Astrocyte of the cerebellum (primary cell): ENCODE measurements around the gene KRTAP5-4.
"Not testable (repeated sequence)": the region's sequence is repeated elsewhere in the genome, so short reads cannot be mapped to it uniquely, and the experiment has no call there.

Source experiments
- DNase-seq: peaks from one replicate; pipeline ENCODE4 v3.0.0-alpha.2; 2011; ENCODE audit warnings: low read depth
- H3K4me3 ChIP-seq: 2 replicates; pipeline ENCODE4 v1.5.1; 2011; ENCODE audit warnings: mild to moderate bottlenecking, low read depth, low read length, moderate library complexity
- in situ Hi-C: cut with HindIII; loops from 2 replicates; pipeline ENCODE4 v1.10.0; 2017; ENCODE audit warnings: low sequenced_read_pairs
- TF ChIP-seq, protein P1 (sequence below): IDR thresholded peaks from 2 replicates; pipeline ENCODE4 v1.5.1; 2012; ENCODE audit warnings: low read length, low read depth, moderate library complexity, mild to moderate bottlenecking; ENCODE audit errors: missing control alignments

KRTAP5-4 gene, protein sequence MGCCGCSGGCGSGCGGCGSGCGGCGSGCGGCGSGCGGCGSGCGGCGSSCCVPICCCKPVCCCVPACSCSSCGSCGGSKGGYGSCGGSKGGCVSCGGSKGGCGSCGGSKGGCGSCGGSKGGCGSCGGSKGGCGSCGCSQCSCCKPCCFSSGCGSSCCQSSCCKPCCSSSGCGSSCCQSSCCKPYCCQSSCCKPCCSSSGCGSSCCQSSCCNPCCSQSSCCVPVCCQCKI

GRCh38 chr11:1622086-1622485, at the start of gene KRTAP5-4:
Gene KRTAP5-4, minus strand, starts transcription at chr11:1622138. Its CDS starts 45 bp downstream, at chr11:1622093.
- H3K4me3 ChIP-seq, result no peak within 1 kb of the TSS
- TF ChIP-seq, protein P1, sequence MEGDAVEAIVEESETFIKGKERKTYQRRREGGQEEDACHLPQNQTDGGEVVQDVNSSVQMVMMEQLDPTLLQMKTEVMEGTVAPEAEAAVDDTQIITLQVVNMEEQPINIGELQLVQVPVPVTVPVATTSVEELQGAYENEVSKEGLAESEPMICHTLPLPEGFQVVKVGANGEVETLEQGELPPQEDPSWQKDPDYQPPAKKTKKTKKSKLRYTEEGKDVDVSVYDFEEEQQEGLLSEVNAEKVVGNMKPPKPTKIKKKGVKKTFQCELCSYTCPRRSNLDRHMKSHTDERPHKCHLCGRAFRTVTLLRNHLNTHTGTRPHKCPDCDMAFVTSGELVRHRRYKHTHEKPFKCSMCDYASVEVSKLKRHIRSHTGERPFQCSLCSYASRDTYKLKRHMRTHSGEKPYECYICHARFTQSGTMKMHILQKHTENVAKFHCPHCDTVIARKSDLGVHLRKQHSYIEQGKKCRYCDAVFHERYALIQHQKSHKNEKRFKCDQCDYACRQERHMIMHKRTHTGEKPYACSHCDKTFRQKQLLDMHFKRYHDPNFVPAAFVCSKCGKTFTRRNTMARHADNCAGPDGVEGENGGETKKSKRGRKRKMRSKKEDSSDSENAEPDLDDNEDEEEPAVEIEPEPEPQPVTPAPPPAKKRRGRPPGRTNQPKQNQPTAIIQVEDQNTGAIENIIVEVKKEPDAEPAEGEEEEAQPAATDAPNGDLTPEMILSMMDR, result no peak
- DNase-seq, result no peak
- in situ Hi-C loops, result no loop called here

DNA sequence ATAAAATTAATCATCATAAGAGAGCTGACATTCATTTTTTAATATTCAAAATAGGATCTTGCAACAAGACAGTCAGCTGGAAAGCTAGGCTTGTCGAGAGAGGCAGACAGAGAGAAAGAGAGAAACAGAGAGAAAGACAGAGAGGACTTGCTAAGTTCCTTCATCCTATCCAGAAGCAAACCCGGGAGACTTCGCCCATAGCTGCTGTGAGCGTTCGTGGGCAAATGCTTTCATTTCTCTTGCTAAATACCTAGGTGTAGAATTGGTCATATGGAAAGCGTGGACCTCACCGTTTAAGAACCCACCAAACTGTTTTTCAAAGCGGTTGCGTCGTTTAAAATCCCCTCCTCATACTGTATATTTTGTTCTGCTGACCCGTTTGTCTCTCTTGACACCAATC, 49.7 kb upstream of the KRTAP5-4 start:
- in situ Hi-C loops, result no loop called here
- no peak overlapping the region for H3K4me3 ChIP-seq
- DNase-seq, result no peak
- TF ChIP-seq, protein P1, result no peak

DNA sequence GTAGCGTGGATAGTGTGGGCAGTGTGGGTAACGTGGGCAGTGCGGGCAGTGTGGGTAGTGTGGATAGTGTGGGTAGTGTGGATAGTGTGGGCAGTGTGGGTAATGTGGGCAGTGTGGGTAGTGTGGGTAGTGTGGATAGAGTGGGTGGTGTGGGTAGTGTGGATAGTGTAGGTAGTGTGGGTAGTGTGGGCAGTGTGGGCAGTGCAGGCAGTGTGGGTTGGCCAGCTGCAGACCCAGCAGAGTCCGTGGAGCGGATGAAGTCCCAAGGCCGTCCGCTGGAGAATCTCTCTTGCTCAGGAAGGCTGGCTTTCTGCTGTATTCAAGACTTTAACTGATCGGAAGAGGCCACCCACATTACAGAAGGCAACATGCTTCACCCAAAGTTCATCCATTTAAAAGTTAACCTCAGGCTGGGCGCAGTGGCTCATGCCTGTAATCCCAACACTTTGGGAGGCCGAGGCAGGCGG, 49.0 kb upstream of the KRTAP5-4 start:
- in situ Hi-C loops, result no loop called here
- DNase-seq, result no peak
- H3K4me3 ChIP-seq, result no peak overlapping the region
- TF ChIP-seq, protein P1, result no peak

GRCh38 chr11:1670457-1670856, 48.5 kb upstream of the KRTAP5-4 start:
- H3K4me3 ChIP-seq, in situ Hi-C loops, DNase-seq: not testable (repeated sequence)

GRCh38 chr11:1669546-1670218, 47.7 kb upstream of the KRTAP5-4 start:
- TF ChIP-seq, protein P1, result no peak
- no peak overlapping the region for H3K4me3 ChIP-seq
- in situ Hi-C loops, result no loop called here
- no peak for DNase-seq

GRCh38 chr11:1668911-1669473, 47.1 kb upstream of the KRTAP5-4 start:
- no peak for DNase-seq
- in situ Hi-C loops, result no loop called here
- H3K4me3 ChIP-seq, result no peak overlapping the region
- TF ChIP-seq, protein P1, result no peak

GRCh38 chr11:1667906-1668305, 46.0 kb upstream of the KRTAP5-4 start:
- DNase-seq, result no peak
- in situ Hi-C loops, result no loop called here
- H3K4me3 ChIP-seq, result no peak overlapping the region
- TF ChIP-seq, protein P1, result no peak
